GM21529 (cell line): Measurements from ENCODE around the gene DTNBP1.
"Not testable (repeated sequence)": the region's sequence is repeated elsewhere in the genome, so short reads cannot be mapped to it uniquely, and the experiment has no call there.

ENCODE experiments used
- ATAC-seq: cut with Tn5 transposase; IDR thresholded peaks from one replicate; pipeline ENCODE4 v1.9.1; 2021; ENCODE audit not compliant: unreplicated experiment

DTNBP1 gene

DNA sequence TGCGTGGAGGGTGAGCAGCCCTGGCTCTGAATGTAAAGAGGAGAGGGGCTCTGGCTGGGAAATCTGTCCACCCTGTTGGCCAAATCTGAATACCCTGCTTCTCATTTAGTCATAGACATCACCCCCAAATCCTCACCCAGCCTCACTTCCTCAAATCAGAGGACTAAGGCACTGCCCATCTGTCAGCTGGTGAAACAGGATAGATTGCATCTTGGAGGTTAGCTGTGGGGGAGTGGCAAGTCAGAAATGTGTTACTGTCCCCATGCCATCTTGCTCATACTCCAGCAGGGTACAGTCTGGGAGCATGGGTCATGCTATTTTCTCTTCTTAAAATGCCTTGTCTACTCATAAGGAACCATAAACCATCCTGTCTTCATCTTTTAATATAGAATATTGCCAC, 9.5 kb upstream of the DTNBP1 start:
- ATAC-seq, result no peak

- ATAC-seq, result no peak
These were observed 6.1 kb upstream of the DTNBP1 start for GRCh38 chr6:15668918-15669317.

- not testable (repeated sequence) for ATAC-seq
These were observed 4.1 kb upstream of the DTNBP1 start for GRCh38 chr6:15666896-15667295.

- ATAC-seq, result no peak
These were observed 2.4 kb upstream of the DTNBP1 start for GRCh38 chr6:15665237-15665636.

DNA sequence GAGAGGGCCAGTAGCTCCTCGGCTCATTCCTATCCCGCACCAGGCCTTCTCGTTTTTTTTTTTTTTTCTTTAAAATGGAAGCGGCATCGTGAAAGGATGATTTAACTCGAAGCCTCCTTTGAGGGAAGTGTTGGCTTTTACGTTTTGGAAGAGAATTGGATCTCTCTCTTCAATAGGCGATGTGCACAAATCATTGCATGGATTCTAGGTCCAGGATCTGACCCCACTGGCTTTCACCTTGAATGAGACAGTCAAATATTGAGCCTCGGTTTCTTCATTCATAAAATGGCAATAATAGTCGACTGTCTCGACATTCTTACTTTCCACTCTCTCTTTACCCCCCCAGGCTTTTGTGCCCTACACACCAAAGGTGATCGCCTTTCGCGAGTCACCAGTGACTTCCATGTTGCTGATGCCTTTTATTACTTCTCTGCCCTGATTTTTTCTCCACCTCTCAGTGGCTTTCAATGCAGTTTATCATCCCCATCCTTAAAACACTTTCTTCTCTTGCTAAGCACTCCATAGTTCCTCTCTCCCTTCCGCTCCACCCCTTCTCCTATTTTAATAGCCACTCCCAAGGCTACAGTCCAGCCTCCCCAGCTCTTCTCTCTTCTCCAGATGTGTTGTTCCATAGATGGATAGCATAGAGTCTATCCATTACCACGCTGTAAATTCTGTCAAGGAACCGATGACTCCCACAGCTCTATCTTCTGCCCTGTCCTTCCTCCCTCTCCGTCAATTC, 473 bp upstream of the DTNBP1 start:
- no peak for ATAC-seq

DNA sequence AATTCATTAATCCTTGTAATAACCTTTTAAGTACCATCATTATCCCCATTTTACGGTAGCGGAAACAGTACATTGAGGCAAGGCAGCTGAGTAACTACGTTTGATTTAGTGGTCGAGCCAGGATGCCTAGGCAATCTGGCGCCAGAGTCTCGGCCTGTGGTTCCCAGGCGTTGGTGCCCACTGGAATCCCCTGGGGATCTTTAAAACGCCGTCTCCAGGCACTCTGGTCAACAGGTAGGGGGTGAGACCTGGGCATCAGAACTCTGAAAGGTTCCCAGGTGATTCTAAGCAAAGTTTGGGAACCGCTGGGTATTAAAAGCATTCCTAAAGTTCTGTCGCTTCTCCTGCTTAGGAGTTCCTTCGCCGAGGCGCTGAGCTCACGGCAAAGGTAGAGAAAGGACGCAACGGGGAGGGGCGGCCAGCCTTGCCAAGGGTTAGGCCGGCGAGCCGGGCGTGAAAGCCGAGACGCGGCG, 939 bp downstream of the DTNBP1 start:
- ATAC-seq, result no peak

DNA sequence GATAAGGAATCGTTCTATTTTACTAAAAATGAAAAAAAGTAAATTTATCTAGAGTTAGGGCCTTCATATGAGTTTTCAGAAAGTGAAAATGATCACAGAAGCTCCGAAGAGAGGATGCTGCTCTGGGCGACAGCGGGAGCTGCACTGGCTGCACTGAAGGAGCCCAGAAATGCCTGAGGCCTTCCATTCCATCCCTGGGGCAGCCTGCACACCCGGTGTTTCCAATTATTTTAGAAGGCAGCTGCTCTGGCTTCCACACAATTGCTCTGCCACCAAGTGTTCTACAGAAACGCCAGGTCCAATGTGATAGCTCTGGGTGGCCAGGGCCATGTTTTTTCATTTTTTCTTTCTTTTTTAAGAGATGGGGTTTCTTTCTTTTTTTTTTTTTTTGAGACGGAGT, 3.6 kb downstream of the DTNBP1 start:
- no peak for ATAC-seq

DNA sequence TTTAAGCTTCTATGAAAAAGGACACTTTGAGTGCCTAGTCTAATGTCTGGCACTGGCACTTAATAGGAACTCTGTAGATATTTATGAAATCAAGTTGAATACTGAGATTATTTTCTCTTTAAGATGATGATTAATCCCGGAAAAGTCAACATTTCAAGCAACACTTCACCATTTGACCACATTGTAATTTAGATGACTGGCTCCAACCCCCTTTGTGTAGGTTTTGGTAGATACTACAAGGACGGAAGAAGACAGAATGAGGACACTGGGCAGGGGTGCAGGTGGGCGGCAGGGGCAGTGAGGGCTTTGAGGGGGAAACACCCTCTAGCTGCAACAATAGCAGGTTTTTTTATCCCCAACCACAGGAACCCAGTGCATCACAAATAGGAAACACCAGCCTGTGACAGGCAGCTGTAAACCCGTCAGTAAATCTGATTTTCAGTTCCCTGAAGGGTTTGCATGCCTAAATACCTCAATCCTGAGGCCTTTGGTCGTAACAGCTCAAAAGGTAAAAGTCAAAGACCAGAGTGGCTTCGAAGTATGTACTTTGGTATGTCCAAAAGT, 4.6 kb downstream of the DTNBP1 start:
- ATAC-seq, result no peak

DNA sequence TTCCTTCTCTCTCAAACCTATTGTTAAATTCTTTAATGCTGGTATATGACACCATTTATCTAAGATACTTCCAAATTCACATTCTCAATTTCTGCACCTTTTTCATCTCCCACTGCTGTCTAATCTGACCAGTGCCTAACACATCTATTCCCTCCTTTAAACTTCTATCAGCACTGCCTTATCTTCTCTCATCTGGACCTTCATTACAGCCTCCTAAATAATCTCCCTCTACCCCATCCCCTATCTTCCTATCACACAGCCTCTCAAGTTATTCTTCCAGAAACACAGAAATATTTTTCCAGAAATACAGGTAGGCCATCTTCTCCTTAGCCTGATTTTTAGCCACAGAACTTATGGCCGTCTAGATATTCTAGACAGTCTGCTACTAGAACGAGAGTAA, 5.5 kb downstream of the DTNBP1 start:
- ATAC-seq, result no peak

DNA sequence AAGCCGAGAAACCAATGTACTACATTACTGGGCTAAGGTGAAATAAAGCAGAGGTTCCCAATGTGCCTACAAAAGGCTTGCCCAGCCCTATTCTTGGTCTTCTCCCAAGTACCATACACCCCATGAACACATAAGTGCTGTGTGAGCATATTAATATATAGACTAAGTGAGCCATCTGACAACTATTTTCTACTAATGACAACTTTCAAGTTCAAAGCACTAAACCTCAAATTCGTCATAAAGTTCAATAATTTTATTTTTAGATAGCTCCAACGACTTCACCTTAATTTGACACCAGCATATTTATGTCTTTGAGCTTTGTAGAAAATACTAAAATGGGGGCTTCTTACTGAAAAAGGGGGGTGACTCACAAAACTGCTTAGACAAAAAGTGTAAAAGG, 6.7 kb downstream of the DTNBP1 start:
- no peak for ATAC-seq

GRCh38 chr6:15654250-15654649, 8.6 kb downstream of the DTNBP1 start:
- ATAC-seq, result no peak

DNA sequence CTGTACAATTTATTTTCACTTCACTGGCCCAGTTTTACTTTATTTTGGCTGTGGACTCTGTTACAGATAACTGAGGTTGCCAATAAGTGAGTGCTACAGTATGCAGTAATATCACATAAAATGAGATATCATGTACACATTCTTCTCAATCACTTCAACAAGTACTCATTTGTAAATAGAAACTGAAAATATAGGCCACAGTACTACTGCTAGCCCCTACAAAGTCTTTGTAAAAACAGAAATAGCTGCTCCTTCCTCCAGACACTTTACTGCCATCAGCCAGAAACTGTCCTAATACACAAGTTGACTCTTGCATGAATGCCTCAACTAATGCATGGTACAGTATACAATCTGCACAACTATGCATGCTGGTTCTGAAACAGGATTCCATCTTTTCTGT, 9.2 kb downstream of the DTNBP1 start:
- peak; percentile 69 for ATAC-seq

DNA sequence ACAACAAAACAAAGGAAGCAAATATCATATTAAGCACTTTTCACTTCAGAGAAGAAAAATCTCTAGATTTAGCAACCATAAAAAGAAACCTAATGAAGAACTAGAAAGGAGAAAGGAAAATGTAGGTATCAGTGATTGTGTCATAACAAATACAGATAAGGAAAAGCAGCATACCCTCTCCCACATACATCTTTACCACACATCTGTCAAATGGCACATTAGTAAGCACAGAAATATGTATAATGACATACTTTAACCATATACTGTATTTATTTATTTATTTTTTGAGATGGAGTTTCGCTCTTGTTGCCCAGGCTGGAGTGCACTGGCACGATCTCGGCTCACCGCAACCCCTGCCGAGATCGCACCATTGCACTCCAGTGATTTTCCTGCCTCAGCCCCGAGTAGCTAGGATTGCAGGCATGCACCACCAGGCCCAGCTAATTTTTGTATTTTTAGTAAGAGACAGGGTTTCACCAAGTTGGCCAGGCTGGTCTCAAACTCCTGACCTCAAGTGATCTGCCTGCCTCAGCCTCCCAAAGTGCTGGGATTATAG, 12.7 kb downstream of the DTNBP1 start:
- ATAC-seq, result not testable (repeated sequence)

- no peak for ATAC-seq
These were observed 17.9 kb downstream of the DTNBP1 start for GRCh38 chr6:15644904-15645303.

DNA sequence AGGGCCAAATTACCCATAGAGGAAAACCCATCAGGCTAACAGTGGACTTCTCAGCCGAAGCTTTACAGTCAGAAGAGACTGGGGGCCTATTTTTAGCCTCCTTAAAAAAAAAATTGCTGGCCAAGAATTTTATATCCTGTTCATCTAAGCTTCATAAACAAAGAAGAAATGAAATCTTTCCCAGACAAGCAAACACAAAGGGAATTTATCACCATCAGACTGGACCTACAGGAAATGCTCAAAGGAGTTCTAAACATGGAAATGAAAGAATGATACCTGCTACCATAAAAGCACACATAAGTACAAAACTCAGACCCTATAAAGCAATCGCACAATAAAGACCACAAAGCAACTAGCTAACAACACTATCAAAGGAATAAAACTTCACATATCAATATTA, 19.3 kb downstream of the DTNBP1 start:
- ATAC-seq, result no peak

- no peak for ATAC-seq
These were observed 20.6 kb downstream of the DTNBP1 start for GRCh38 chr6:15642276-15642675.

GRCh38 chr6:15638373-15638772, 24.5 kb downstream of the DTNBP1 start:
- ATAC-seq, result no peak

GRCh38 chr6:15631432-15631831, 31.4 kb downstream of the DTNBP1 start:
- ATAC-seq, result no peak

DNA sequence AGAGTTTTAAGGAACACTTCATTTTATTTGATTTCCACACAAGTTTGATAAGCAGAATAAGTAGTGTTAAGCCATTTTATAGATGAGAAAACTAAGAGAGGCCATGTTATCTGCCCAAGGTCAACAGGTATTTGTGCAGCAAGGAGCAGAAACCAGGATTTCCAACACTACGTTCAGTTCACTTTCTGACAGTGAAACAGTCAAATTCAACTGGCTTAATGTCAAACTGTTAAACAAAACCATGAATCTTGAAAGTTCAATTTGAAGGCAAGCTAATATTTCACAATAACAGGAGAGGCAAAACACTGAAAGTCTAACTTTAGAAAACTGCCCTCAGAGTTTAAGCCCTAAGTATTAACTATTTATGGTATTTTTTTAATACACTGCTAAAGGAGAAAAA, 32.6 kb downstream of the DTNBP1 start:
- ATAC-seq, result no peak

DNA sequence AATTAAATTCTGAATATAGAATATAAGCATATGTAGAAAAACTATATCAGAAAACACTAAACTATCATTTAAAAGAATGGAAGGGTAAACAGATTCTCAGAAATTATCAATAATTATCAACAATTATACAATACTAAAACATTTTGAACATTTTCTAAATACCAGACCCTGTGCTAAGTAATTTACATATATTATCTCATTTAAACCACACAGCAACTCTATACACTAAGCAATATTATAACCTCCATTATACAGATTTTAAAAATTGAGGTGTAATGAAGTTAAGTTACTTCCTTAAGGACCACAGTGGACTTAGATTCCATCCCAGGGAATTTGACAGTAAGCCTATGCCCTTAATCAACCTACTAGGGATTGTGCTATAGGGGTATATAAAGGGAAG, 33.3 kb downstream of the DTNBP1 start:
- ATAC-seq, result no peak

DNA sequence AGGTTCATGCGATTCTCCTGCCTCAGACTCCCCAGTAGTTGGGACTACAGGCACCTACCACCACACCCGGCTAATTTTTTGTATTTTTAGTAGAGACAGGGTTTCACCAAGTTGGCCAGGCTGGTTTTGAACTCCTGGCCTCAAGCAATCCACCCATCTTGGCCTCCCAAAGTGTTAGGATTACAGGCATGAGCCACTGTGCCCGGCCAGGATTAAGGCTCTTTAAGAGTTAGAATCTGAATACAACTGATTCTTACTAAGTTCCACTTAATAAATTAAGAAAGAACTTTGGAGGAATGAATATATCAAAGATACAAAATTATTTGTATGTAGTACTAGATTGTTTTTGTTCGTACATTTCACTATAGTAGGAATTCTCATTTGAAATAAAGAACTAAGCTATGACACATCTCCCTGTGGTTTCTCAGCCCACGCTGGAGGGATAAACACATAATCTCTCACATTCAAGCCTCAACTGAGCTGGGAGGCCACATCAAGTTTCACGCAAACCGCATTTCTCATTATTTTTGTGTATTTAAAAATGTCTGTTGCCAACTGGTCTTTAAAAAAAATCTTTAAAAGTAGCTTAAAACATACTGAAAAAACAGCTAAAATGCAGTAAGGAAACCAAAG, 34.2 kb downstream of the DTNBP1 start:
- ATAC-seq, result no peak

DNA sequence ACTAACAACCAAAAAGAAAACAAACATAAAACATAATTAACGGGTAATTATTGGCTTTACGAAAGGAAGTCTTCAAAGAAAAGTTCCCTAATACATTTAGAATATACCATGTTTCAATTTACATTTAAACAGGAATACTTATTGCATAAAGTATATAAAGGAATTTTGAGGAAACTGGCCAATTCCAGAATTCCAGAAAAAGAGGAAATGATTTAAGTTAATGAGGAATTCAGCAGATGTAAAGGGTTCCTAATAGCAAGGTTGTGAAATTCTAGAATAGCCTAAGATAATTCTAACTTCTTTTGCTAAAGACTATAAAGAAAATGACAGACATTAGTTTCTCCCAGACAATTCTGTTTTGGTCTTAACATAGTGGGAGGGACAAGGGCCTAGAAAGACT, 35.0 kb downstream of the DTNBP1 start:
- ATAC-seq, result no peak
